ENCODE data around the gene PRAMEF15.
"Not testable (repeated sequence)": the region's sequence is repeated elsewhere in the genome, so short reads cannot be mapped to it uniquely, and the experiment has no call there.

- TF ChIP-seq CTCF, POLR2A (IDR thresholded peaks at IDR 0.05): not testable (repeated sequence)
Measured at GRCh38 chr1:13289030-13289429, 26.4 kb upstream of the PRAMEF15 start.

All from uterus (tissue), 2 donors.